Measurements from ENCODE around the gene ART4.

Gene ART4

GRCh38 chr12:14849661-14850060, 6.3 kb upstream of the ART4 start:
- no peaks in the 10 kb centered on the region for H3K36me3 ChIP-seq (ENCODE audit: insufficient read depth, low read depth, low read length)
- H3K27ac ChIP-seq (ENCODE audit: low read length): no peak overlapping the region
- peaks cover 13% of the 10 kb centered on the region for H3K4me1 ChIP-seq (ENCODE audit: insufficient read depth, low read length)
- H3K9me3 ChIP-seq (ENCODE audit: insufficient read depth, low read depth, low read length): no peaks in the 10 kb centered on the region
- no peak overlapping the region for H3K9ac ChIP-seq (ENCODE audit: low read depth, low read length)
- no peaks in the 10 kb centered on the region for H3K27me3 ChIP-seq (ENCODE audit: insufficient read depth, low read length)
- no peak overlapping the region for H3K4me3 ChIP-seq (ENCODE audit: low read length)

DNA sequence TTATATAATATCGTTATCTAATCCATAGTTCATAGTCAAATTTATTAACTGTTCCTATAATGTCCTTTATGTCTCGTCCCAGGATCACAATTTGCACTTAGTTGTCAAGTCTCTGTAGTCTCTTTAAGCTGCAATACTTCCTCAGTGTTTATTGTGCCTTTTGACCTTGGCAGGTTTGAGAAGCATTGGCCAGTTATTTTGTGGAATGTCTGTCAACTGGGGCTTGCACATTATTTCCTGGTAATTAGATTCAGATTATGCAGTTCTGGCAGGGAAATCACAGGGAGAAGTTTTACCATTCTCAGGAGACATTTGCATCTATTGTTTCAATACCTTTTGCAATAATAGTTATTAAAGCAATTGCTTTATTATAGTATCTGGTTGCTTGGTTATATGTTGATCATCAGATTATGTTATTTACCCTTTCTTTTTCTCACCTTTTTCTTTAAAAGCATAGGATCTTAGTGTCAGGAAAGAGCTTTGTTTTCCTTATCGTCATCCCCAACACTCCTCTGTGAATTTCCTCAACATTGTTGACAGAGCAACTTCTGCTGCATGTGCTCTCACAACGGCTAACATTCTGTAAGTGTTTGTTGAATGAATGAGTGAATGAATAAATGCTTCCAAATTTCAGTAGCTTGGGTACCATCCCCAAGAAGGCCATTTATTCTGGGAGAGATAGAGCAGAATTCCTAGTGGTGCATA, 3.7 kb upstream of the ART4 start:
- Histone ChIP-seq H3K4me1 (ENCODE audit: insufficient read depth, low read length) (no peaks in the 10 kb centered on the region), H3K27ac (ENCODE audit: low read length) (no peak overlapping the region), H3K9me3 (ENCODE audit: insufficient read depth, low read depth, low read length) (no peaks in the 10 kb centered on the region), H3K27me3 (ENCODE audit: insufficient read depth, low read length) (no peaks in the 10 kb centered on the region), H3K9ac (ENCODE audit: low read depth, low read length) (no peak overlapping the region), H3K4me3 (ENCODE audit: low read length) (no peak overlapping the region), H3K36me3 (ENCODE audit: insufficient read depth, low read depth, low read length) (no peaks in the 10 kb centered on the region)

DNA sequence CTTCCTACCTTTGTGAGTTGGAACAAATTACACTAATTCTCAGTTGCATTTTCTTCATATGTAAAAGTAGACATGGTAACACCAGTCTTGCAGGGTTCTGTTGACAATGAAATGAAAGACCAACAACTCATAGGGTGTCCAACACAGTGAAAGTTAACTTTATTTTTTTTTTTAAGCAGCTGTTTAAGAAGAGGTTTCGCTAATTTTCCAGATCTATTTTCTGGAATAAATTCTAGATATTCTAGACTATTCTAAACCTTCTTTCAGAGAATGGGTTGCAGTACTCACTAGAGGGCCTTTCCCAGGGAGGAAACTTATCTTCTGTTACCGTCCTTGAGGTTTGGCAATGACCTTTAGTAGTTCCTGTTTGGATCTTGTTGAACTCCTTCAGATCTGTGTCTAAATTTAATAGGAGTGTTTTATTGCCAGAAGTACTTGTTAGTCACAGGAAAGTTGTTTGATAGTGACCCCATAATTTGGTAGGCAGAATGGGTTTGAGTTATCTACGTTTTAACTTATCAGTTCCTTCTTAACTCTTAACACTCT, 2.8 kb upstream of the ART4 start:
- H3K27ac ChIP-seq (ENCODE audit: low read length): no peak overlapping the region
- no peaks in the 10 kb centered on the region for H3K4me1 ChIP-seq (ENCODE audit: insufficient read depth, low read length)
- H3K9me3 ChIP-seq (ENCODE audit: insufficient read depth, low read depth, low read length): no peaks in the 10 kb centered on the region
- H3K4me3 ChIP-seq (ENCODE audit: low read length): no peak overlapping the region
- H3K27me3 ChIP-seq (ENCODE audit: insufficient read depth, low read length): no peaks in the 10 kb centered on the region
- no peaks in the 10 kb centered on the region for H3K36me3 ChIP-seq (ENCODE audit: insufficient read depth, low read depth, low read length)
- H3K9ac ChIP-seq (ENCODE audit: low read depth, low read length): no peak overlapping the region

DNA sequence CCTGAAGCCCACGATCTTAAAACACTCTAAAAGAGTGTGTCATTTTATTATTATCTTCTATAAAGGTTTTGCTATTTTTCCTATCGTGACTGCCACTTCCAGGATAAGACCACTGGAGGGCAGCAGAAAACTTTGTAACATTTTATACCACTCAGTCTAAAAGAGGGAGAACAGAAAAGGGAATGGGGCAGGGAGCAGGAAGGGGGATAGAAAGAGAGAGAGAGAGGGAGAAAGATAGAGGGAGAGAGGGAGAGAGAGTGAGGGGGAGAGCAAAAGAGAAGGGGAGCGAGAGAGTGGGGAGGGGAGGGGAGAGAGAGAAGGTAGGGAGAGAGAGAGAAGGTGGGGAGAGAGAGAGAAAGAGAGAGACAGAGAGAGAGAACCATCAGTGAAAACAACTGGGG, 2.0 kb upstream of the ART4 start:
- Histone ChIP-seq H3K4me1 (ENCODE audit: insufficient read depth, low read length) (no peaks in the 10 kb centered on the region), H3K9ac (ENCODE audit: low read depth, low read length) (no peak overlapping the region), H3K27ac (ENCODE audit: low read length) (no peak overlapping the region)

GRCh38 chr12:14844401-14844800, 1.1 kb upstream of the ART4 start:
- Histone ChIP-seq H3K9ac (ENCODE audit: low read depth, low read length) (no peak overlapping the region), H3K4me3 (ENCODE audit: low read length) (no peak overlapping the region), H3K27ac (ENCODE audit: low read length) (no peak overlapping the region), H3K36me3 (ENCODE audit: insufficient read depth, low read depth, low read length) (no peaks in the 10 kb centered on the region), H3K4me1 (ENCODE audit: insufficient read depth, low read length) (no peaks in the 10 kb centered on the region), H3K27me3 (ENCODE audit: insufficient read depth, low read length) (no peaks in the 10 kb centered on the region), H3K9me3 (ENCODE audit: insufficient read depth, low read depth, low read length) (no peaks in the 10 kb centered on the region)

More for the DNA sequence above, 2.0 kb upstream of the ART4 start:
- Histone ChIP-seq H3K27me3 (ENCODE audit: insufficient read depth, low read length) (no peaks in the 10 kb centered on the region), H3K9me3 (ENCODE audit: insufficient read depth, low read depth, low read length) (no peaks in the 10 kb centered on the region), H3K36me3 (ENCODE audit: insufficient read depth, low read depth, low read length) (no peaks in the 10 kb centered on the region), H3K4me3 (ENCODE audit: low read length) (no peak overlapping the region)

- H3K9ac ChIP-seq (ENCODE audit: low read depth, low read length): no peak overlapping the region
These were observed 1.0 kb downstream of the ART4 start for GRCh38 chr12:14842315-14842714.

DNA sequence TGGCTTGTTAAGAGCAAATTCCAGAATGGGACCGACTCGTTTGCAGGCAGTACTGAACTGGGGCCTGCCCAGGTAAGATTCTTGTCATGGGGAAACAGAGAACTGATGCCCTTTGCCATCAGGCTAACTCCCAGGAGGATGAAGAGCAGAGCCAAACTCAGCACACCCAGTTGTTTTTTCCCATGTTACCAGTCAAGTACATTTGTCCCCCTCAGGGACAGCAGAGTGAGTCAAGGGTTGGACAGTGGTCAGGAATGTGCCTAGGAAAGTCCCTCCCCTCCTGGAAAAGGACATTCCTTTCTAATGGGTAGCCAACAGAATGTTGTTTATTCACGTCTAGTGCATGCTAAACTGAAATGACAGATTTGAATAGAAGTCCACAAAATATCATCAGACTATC, 1.6 kb downstream of the ART4 start:
- no peaks in the 10 kb centered on the region for H3K4me1 ChIP-seq (ENCODE audit: insufficient read depth, low read length)
- no peak overlapping the region for H3K4me3 ChIP-seq (ENCODE audit: low read length)
- no peaks in the 10 kb centered on the region for H3K36me3 ChIP-seq (ENCODE audit: insufficient read depth, low read depth, low read length)
- no peak overlapping the region for H3K9ac ChIP-seq (ENCODE audit: low read depth, low read length)
- no peaks in the 10 kb centered on the region for H3K27me3 ChIP-seq (ENCODE audit: insufficient read depth, low read length)
- H3K9me3 ChIP-seq (ENCODE audit: insufficient read depth, low read depth, low read length): no peaks in the 10 kb centered on the region
- no peak overlapping the region for H3K27ac ChIP-seq (ENCODE audit: low read length)

More at GRCh38 chr12:14842315-14842714, 1.0 kb downstream of the ART4 start:
- no peak overlapping the region for H3K4me3 ChIP-seq (ENCODE audit: low read length)
- H3K9me3 ChIP-seq (ENCODE audit: insufficient read depth, low read depth, low read length): no peaks in the 10 kb centered on the region
- H3K36me3 ChIP-seq (ENCODE audit: insufficient read depth, low read depth, low read length): no peaks in the 10 kb centered on the region
- no peaks in the 10 kb centered on the region for H3K27me3 ChIP-seq (ENCODE audit: insufficient read depth, low read length)
- H3K27ac ChIP-seq (ENCODE audit: low read length): no peak overlapping the region
- H3K4me1 ChIP-seq (ENCODE audit: insufficient read depth, low read length): no peaks in the 10 kb centered on the region

GRCh38 chr12:14840616-14841015, 2.7 kb downstream of the ART4 start:
- H3K36me3 ChIP-seq (ENCODE audit: insufficient read depth, low read depth, low read length): no peaks in the 10 kb centered on the region
- H3K4me3 ChIP-seq (ENCODE audit: low read length): no peak overlapping the region
- no peaks in the 10 kb centered on the region for H3K4me1 ChIP-seq (ENCODE audit: insufficient read depth, low read length)
- no peaks in the 10 kb centered on the region for H3K9me3 ChIP-seq (ENCODE audit: insufficient read depth, low read depth, low read length)
- H3K27me3 ChIP-seq (ENCODE audit: insufficient read depth, low read length): no peaks in the 10 kb centered on the region
- no peak overlapping the region for H3K27ac ChIP-seq (ENCODE audit: low read length)
- no peak overlapping the region for H3K9ac ChIP-seq (ENCODE audit: low read depth, low read length)

DNA sequence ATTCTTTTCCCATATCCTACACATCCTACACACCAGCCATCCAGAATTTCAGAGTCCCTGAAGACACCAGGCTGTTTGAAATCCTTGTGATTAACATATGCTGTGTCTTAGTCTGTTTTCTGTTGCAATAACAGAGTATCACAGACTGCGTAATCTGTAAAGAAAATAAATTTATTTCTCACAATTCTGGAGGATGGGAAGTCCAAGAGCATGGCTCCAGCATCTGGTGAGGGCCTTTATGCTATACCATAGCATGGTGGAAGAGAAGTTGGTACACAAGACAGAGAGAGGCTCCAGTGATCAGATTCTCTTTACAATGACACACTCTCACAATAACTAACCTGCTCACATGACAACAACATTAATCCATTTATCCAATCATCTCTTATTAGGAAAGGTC, 4.1 kb downstream of the ART4 start:
- Histone ChIP-seq H3K27me3 (ENCODE audit: insufficient read depth, low read length) (no peaks in the 10 kb centered on the region), H3K4me1 (ENCODE audit: insufficient read depth, low read length) (no peaks in the 10 kb centered on the region), H3K9me3 (ENCODE audit: insufficient read depth, low read depth, low read length) (no peaks in the 10 kb centered on the region), H3K4me3 (ENCODE audit: low read length) (no peak overlapping the region), H3K36me3 (ENCODE audit: insufficient read depth, low read depth, low read length) (no peaks in the 10 kb centered on the region), H3K27ac (ENCODE audit: low read length) (no peak overlapping the region), H3K9ac (ENCODE audit: low read depth, low read length) (no peak overlapping the region)

DNA sequence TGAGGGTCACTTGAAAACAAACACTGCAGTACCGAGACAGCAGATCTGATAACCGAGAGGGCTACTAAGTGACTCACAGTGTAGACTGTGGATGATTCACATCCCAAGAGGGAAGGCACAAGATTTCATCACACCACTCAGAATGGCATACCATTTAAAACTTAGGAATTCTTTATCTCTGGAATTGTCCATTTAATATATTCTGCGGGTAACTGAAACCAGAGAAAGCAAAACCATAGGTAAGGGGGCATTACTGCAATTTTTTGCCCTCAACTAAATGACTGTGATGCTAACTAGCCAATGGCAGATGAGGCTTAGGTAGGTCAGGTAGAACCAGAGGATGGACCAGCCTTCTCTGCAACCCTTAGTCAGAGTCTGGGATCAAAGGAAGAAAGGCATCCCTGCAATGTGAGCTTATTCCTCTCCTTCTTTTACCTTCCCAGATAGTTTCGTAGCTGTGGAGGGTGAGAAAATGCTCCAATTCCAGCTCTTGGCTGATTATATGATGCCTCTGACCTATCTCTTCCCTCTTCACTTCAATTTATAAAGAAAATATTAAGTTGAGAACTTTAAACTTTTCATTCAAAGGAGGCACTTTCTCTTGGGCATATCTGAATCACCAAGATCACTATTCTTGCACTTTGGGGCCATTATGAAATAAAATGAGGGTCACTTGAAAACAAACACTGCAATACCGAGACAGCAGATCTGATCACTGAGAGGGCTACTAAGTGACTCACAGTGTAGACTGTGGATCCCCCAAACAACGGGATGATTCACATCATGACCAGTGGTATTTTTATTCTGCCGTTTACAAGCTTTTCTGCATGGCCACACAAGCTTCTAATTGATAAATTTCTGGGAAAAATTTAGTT, 6.8 kb downstream of the ART4 start:
- no peak overlapping the region for H3K27ac ChIP-seq (ENCODE audit: low read length)
- no peak overlapping the region for H3K4me3 ChIP-seq (ENCODE audit: low read length)

DNA sequence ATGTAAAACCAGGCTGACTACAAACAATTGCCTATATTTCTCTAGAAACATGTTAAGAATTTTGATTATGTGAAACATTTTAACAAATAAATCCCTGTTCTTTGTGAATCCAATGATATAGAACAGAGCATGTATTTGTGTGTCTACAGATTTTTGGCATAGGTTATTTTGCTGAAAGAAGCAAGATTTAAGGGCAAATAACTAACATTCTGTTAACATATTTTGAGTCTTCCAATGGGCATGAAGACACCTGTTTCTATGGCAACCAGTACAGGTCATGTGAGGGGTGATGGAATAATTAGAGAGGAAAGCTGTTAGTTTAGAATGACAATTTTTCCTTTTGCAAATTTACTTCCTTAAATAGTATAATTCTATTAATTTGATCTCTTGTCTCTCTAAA, 8.8 kb downstream of the ART4 start:
- H3K9ac ChIP-seq (ENCODE audit: low read depth, low read length): no peak overlapping the region
- H3K4me3 ChIP-seq (ENCODE audit: low read length): no peak overlapping the region
- no peaks in the 10 kb centered on the region for H3K27me3 ChIP-seq (ENCODE audit: insufficient read depth, low read length)
- no peaks in the 10 kb centered on the region for H3K36me3 ChIP-seq (ENCODE audit: insufficient read depth, low read depth, low read length)
- no peak overlapping the region for H3K27ac ChIP-seq (ENCODE audit: low read length)
- H3K4me1 ChIP-seq (ENCODE audit: insufficient read depth, low read length): no peaks in the 10 kb centered on the region
- H3K9me3 ChIP-seq (ENCODE audit: insufficient read depth, low read depth, low read length): no peaks in the 10 kb centered on the region

More for the DNA sequence above, 6.8 kb downstream of the ART4 start:
- no peaks in the 10 kb centered on the region for H3K9me3 ChIP-seq (ENCODE audit: insufficient read depth, low read depth, low read length)
- H3K27me3 ChIP-seq (ENCODE audit: insufficient read depth, low read length): no peaks in the 10 kb centered on the region
- no peaks in the 10 kb centered on the region for H3K36me3 ChIP-seq (ENCODE audit: insufficient read depth, low read depth, low read length)
- no peak overlapping the region for H3K9ac ChIP-seq (ENCODE audit: low read depth, low read length)
- no peaks in the 10 kb centered on the region for H3K4me1 ChIP-seq (ENCODE audit: insufficient read depth, low read length)

- Histone ChIP-seq H3K36me3 (ENCODE audit: insufficient read depth, low read depth, low read length) (no peaks in the 10 kb centered on the region), H3K4me1 (ENCODE audit: insufficient read depth, low read length) (no peaks in the 10 kb centered on the region), H3K9me3 (ENCODE audit: insufficient read depth, low read depth, low read length) (no peaks in the 10 kb centered on the region), H3K9ac (ENCODE audit: low read depth, low read length) (no peak overlapping the region), H3K27me3 (ENCODE audit: insufficient read depth, low read length) (no peaks in the 10 kb centered on the region), H3K27ac (ENCODE audit: low read length) (no peak overlapping the region), H3K4me3 (ENCODE audit: low read length) (no peak overlapping the region)
These were observed 9.4 kb downstream of the ART4 start for GRCh38 chr12:14833952-14834351.
